Colonic mucosa (tissue), 4 donors: ENCODE data around the gene DRAM1. TPM values are rescaled to one million over a fixed set of nuclear protein-coding genes. Genes with fewer than 3 reads are reported as not detected.

Experiments used
- DNase-seq: peaks from one replicate; pipeline ENCODE4 v3.0.0-alpha.2; 2020
- H3K27ac ChIP-seq: fragments of 200-600 bp; one replicate; pipeline ENCODE4 v1.8.0; 2021
- H3K27me3 ChIP-seq: fragments of 200-600 bp; one replicate; pipeline ENCODE4 v1.8.0; 2021
- H3K36me3 ChIP-seq: fragments of 200-600 bp; one replicate; pipeline ENCODE4 v1.8.0; 2021
- H3K4me1 ChIP-seq: fragments of 200-600 bp; one replicate; pipeline ENCODE4 v1.8.0; 2021; ENCODE audit warnings: mild to moderate bottlenecking
- H3K4me3 ChIP-seq: fragments of 200-600 bp; one replicate; pipeline ENCODE4 v1.8.0; 2021
- H3K9ac ChIP-seq, 2 donors: one replicate each; pipeline ENCODE4 v1.7.0; 2013; ENCODE audit warnings: control low read depth in 2 of 2, low read depth in 2 of 2, low read length in 2 of 2
- H3K9me3 ChIP-seq: fragments of 200-600 bp; one replicate; pipeline ENCODE4 v1.8.0; 2021
- intact Hi-C: fragments of 100-400 bp; cut with DNase I; formaldehyde crosslinking; loops from one replicate; pipeline ENCODE4 v1.14.1; 2022
- total RNA-seq, 2 donors: library from RNA; stranded (reverse); fragmentation: NEBNext Ultra II Directional in 1 of 2; extraction: Animal tissue kit (Norgen Biotek cat#: 25700) in 1 of 2; gene quantifications; one replicate each; pipeline ENCODE4 v1.2.1, GENCODE V29; 2021
- TF ChIP-seq, protein P1 (sequence below): fragments of 200-600 bp; IDR thresholded peaks from one replicate; pipeline ENCODE4 v1.8.0; 2022; ENCODE audit warnings: antibody characterized with exemption, mild to moderate bottlenecking
- donor health status: healthy.
- donor health status: DM: no; HTN: no; CAD: no.
- donor health status: DM: no; HTN: no; CAD: no.

Gene DRAM1
- total RNA-seq, 2 donors from 2014 or later: 4.0 to 10.0 TPM

DNA sequence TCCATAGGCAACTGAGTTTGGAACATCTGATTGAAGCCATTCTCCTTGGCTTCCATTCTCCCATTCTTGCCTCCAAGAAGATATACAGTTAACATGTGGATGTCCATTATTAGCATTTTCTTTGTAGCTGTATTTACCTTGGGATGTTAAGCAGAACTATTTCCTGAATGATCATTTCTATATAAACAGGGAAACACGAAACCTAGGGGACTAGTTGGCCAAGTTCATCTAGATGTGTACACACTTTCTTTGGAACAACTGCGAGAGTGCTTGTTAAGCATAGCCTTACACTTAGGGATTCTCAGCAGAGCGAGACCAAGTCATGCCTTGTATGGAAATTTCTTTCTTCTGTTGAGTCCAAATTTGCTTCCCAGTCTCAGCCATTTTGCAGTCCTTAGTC lies 42.1 kb downstream of the DRAM1 start:
- no peak overlapping the region for H3K4me3 ChIP-seq
- no peaks in the 10 kb centered on the region for H3K9me3 ChIP-seq
- TF ChIP-seq, protein P1, sequence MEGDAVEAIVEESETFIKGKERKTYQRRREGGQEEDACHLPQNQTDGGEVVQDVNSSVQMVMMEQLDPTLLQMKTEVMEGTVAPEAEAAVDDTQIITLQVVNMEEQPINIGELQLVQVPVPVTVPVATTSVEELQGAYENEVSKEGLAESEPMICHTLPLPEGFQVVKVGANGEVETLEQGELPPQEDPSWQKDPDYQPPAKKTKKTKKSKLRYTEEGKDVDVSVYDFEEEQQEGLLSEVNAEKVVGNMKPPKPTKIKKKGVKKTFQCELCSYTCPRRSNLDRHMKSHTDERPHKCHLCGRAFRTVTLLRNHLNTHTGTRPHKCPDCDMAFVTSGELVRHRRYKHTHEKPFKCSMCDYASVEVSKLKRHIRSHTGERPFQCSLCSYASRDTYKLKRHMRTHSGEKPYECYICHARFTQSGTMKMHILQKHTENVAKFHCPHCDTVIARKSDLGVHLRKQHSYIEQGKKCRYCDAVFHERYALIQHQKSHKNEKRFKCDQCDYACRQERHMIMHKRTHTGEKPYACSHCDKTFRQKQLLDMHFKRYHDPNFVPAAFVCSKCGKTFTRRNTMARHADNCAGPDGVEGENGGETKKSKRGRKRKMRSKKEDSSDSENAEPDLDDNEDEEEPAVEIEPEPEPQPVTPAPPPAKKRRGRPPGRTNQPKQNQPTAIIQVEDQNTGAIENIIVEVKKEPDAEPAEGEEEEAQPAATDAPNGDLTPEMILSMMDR: no peak
- H3K4me1 ChIP-seq: no peaks in the 10 kb centered on the region
- H3K9ac ChIP-seq: peak overlapping the region in 1 of 2 donors; percentile 20
- intact Hi-C loops: no loop called here
- no peak overlapping the region for H3K27ac ChIP-seq
- no peaks in the 10 kb centered on the region for H3K36me3 ChIP-seq
- DNase-seq: no peak
- H3K27me3 ChIP-seq: no peaks in the 10 kb centered on the region

DNA sequence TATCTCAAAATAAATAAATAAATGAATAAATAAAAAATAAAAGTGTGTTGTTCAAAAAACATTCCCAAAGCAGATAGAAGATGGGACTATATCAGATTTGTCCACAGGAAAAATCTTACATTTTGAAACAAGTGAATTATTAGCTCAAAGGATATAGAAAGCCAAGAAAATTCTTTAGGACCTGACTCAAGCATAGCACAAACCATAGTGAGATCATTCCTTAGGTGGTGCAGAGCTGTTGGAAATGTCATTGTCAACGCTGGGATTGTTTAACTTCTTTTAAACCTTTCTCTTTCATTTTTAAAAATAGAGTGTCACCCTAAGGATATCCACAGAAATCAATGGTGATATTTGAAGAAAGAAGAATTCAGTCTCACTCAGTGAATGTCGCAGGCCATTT lies 43.5 kb downstream of the DRAM1 start:
- intact Hi-C loops: no loop called here
- Histone ChIP-seq H3K9ac (no peak overlapping the region), H3K27me3 (no peaks in the 10 kb centered on the region), H3K4me1 (no peaks in the 10 kb centered on the region), H3K36me3 (no peaks in the 10 kb centered on the region), H3K27ac (no peak overlapping the region), H3K9me3 (no peaks in the 10 kb centered on the region), H3K4me3 (no peak overlapping the region)
- TF ChIP-seq, protein P1: no peak
- DNase-seq: no peak

DNA sequence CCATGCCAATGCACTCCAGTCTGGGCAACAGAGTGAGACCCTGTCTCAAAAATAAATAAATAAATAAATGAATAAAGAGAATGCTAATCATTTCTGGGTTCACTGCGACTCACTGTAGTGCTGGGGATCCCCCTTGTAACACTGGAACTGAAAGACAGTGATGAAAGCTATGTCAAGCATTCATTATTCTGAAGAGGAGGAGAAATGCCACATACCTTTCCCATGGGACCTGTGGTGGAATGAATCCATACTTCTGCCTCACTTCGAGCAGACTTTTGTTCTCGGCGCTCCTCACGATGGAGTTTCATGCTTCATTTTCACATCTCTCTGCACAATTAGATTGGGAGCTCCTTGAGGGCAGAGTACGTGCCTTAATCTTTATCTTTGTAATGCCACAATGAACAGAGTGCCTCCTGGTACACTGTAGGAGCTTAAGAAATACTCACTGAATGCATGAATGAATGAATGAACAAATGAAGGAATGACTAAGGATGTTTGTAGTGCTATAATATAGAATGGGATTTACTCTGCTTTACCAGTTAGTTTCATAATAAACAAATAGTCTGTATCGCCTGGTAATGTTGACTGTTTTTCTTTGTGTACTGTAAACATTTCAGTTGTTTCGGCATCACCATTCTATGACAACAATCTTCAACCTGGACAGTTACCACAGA lies 45.8 kb downstream of the DRAM1 start:
- H3K4me3 ChIP-seq: no peak overlapping the region
- H3K9ac ChIP-seq: no peak overlapping the region
- no peaks in the 10 kb centered on the region for H3K36me3 ChIP-seq
- intact Hi-C loops: no loop called here
- TF ChIP-seq, protein P1: no peak
- no peaks in the 10 kb centered on the region for H3K4me1 ChIP-seq
- no peaks in the 10 kb centered on the region for H3K9me3 ChIP-seq
- H3K27me3 ChIP-seq: no peaks in the 10 kb centered on the region
- no peak for DNase-seq
- H3K27ac ChIP-seq: no peak overlapping the region

DNA sequence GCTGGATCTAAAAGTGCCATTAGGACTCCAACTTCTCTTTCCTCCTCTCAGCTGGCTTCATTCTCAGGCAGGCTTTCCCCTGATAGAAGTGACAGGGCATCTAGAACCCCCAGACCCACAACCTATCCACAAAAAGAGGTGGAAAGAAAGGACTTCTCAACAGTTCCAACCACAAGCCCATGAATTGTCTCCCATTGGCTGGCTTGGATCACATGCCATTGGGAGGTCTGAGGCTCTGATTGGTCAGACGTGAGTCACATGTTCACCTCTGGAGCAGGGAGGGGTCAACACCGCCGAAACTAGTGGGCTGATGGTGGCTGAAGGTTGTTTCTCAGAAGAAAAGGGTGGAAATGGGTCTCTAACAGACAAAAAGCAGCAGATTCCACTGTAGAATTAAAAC lies 47.2 kb downstream of the DRAM1 start:
- Histone ChIP-seq H3K9me3 (no peaks in the 10 kb centered on the region), H3K9ac (no peak overlapping the region), H3K36me3 (no peaks in the 10 kb centered on the region), H3K4me1 (no peaks in the 10 kb centered on the region), H3K27me3 (no peaks in the 10 kb centered on the region), H3K27ac (peak overlapping the region; percentile 47), H3K4me3 (no peak overlapping the region)
- TF ChIP-seq, protein P1: no peak
- DNase-seq: no peak
- intact Hi-C loops: no loop called here

DNA sequence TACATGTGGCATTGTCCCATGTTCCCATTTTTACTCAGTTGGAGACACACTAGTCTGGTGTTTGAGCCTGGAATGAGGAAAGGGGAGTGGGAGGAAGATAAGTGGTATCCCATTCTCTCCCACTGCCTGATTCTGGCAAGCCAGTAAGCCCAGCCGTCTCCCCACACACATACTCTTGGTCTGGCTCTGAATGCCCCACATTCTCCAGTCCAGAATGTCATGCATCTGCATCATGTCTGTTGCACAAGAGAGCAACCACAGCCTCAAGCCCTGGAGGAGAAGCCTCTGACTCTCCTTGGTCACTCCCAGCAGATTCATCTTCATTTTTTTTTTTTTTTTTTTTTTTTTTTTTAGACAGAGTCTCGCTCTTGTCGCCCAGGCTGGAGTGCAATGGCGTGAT lies 48.0 kb downstream of the DRAM1 start:
- DNase-seq: peak; percentile 27
- H3K9ac ChIP-seq: no peak overlapping the region
- no peaks in the 10 kb centered on the region for H3K27me3 ChIP-seq
- H3K9me3 ChIP-seq: no peaks in the 10 kb centered on the region
- H3K36me3 ChIP-seq: no peaks in the 10 kb centered on the region
- H3K4me3 ChIP-seq: no peak overlapping the region
- TF ChIP-seq, protein P1: no peak
- H3K4me1 ChIP-seq: no peaks in the 10 kb centered on the region
- H3K27ac ChIP-seq: peak overlapping the region; percentile 47
- intact Hi-C loops: no loop called here
